ENCODE data around the gene L1CAM.

Gene L1CAM

DNA sequence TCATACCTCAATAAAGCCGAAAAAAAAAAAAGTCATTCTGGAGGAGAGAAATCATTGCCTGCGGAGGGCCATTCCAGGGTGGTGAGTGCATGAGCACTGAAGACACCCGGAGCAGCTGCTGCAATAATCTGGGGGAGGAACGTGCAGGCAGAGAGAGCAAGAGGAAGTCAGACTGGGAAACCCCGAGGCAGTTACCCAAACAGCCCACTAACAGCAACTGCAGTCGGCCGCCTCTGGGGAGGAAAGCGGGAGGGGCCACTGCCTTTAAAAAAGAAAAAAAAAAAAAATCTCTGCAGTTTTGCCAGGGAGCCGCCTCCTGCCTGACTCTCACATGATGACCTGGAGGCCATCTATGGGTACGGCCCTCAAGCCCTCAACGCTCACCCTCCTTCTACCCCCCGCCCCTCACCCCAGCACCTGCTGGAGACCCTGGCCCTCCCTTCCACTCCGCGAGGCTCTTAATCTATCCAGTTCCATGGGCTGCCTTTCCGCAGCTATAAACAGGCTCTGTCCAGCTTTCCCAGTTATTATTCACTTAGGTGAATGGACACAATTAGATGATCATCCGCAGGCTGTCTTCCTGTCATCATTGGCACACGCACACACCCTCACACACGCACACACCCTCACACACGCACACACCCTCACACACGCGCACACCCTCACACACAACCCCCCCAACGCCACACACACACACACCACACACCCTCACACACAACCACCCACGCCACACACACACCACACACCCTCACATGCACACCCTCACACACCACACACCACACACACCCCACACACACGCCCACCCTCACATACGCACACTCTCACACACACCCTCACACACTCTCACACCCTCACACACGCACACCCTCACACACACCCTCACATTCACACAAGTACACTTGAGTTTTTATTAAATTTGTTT lies 15.1 kb upstream of the L1CAM start:
- Mint-ChIP-seq H3K27me3 (no peaks in the 10 kb centered on the region), H3K4me3 (peak overlapping the region; percentile 52), H3K36me3 (ENCODE audit: low read depth) (no peaks in the 10 kb centered on the region), H3K27ac (peak overlapping the region; percentile 63), H3K9me3 (no peaks in the 10 kb centered on the region), H3K4me1 (ENCODE audit: low read depth) (peaks cover 33% of the 10 kb centered on the region)

DNA sequence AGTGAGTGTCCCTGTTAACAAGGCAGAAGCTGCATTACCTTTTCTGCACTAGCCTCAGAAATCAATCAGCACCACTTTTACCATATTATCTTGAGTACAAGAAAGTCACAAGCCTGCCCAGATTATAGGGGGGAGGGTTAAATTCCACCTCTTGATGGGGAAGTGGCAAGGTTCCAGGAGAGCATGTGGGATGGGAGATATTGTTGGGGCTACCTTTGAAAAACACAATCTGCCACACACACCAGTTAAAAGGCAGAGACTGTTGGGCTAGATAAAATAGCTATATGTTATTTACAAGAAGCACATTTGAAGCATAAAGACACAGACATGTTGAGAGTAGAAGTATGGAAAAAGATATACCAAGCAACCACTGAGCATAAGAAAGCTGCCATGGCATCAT lies 11.9 kb upstream of the L1CAM start:
- Mint-ChIP-seq H3K27ac (no peak overlapping the region), H3K9me3 (no peaks in the 10 kb centered on the region), H3K36me3 (ENCODE audit: low read depth) (no peaks in the 10 kb centered on the region), H3K27me3 (no peaks in the 10 kb centered on the region), H3K4me3 (no peak overlapping the region), H3K4me1 (ENCODE audit: low read depth) (peaks cover 17% of the 10 kb centered on the region)

DNA sequence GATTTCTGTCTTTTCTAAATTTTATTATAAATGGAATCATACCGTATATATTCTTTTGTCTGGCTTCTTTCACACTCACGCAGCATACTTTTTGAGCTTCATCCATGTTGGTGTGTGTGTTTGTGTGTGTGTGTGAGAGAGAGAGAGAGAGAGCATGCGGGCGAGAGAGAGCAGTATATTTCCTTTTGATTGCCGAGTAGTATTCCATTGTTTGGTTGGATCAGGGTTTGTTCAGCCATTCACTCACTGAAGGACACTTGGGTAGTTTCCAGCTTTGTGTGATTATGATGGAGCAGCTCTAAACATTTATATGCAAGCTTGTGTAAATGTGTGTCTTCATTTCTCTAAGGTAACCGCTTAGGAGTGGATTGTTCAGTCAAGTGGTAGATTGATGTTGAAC lies 3.1 kb upstream of the L1CAM start:
- no peaks in the 10 kb centered on the region for H3K36me3 Mint-ChIP-seq (ENCODE audit: low read depth)
- no peak overlapping the region for H3K27ac Mint-ChIP-seq

DNA sequence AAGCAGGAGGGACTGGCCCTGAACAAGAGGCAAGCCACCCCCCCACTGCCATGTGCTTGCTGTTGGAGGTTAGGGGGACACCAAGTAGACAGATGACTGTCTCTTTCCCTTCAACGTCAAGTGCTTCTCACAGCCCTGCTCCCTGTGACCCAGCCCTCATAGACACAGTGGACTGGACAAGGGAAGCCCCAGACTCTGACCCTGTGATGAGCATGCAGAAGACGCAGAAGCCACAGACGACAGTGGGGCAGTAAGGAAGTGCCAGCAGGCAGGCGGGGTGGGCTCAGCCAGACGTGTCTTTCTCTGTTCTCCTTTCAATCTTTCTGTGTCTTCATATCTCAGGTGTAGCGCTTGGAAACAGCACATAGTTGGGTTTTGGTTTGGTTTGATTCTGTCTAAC lies 2.4 kb upstream of the L1CAM start:
- Mint-ChIP-seq H3K4me3 (no peak overlapping the region), H3K27me3 (peaks cover 16% of the 10 kb centered on the region), H3K36me3 (ENCODE audit: low read depth) (no peaks in the 10 kb centered on the region), H3K4me1 (ENCODE audit: low read depth) (peaks cover 5% of the 10 kb centered on the region), H3K9me3 (no peaks in the 10 kb centered on the region), H3K27ac (no peak overlapping the region)

More for the DNA sequence above, 3.1 kb upstream of the L1CAM start:
- Mint-ChIP-seq H3K4me1 (ENCODE audit: low read depth) (peaks cover 5% of the 10 kb centered on the region), H3K9me3 (no peaks in the 10 kb centered on the region), H3K27me3 (peaks cover 16% of the 10 kb centered on the region), H3K4me3 (no peak overlapping the region)

DNA sequence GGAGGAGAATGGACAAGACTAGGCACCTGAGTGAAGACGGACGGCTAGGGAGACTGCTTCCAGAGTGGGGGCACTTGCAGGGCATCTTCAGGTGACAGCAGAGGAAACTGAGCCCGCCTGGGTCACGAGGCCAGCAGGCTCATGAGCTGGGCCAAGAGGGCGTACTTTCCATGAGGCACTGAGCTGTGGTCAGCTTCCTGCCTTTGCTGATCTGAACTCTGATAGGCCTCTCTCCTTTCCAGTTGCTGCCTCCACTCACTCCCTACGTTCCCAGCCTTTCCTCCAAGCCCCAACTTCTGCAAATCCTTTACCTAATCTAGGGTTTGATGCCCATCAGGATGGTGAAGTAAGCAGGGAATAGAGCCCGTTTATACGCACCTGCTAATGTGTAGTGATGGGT lies 1.4 kb upstream of the L1CAM start:
- no peaks in the 10 kb centered on the region for H3K36me3 Mint-ChIP-seq (ENCODE audit: low read depth)

DNA sequence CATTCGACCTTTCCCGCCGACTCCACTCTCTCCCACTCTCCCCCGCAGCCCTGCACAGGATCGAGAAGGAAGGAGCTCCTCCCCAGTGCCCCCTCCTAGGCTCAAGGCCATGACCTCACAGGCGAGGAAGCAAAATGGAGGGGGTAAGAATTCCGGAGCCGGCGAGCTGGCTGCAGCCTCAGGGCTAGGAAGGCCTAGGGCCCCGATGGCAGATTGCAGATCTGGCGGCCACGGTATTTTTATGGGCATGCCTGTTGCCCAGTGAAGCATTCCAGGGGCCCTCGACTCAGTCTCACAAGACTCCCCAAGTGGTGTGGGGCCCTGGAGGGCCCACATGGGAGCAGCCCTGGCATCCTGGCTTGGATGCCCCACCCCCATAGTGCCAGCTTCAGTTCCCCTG lies 942 bp upstream of the L1CAM start:
- H3K36me3 Mint-ChIP-seq (ENCODE audit: low read depth): no peaks in the 10 kb centered on the region
- H3K4me3 Mint-ChIP-seq: no peak overlapping the region
- H3K4me1 Mint-ChIP-seq (ENCODE audit: low read depth): peaks cover 5% of the 10 kb centered on the region
- H3K27ac Mint-ChIP-seq: no peak overlapping the region
- H3K9me3 Mint-ChIP-seq: no peaks in the 10 kb centered on the region
- H3K27me3 Mint-ChIP-seq: peaks cover 19% of the 10 kb centered on the region

More for the DNA sequence above, 1.4 kb upstream of the L1CAM start:
- no peaks in the 10 kb centered on the region for H3K9me3 Mint-ChIP-seq
- no peak overlapping the region for H3K4me3 Mint-ChIP-seq
- peaks cover 17% of the 10 kb centered on the region for H3K27me3 Mint-ChIP-seq
- no peak overlapping the region for H3K27ac Mint-ChIP-seq
- H3K4me1 Mint-ChIP-seq (ENCODE audit: low read depth): peaks cover 5% of the 10 kb centered on the region

DNA sequence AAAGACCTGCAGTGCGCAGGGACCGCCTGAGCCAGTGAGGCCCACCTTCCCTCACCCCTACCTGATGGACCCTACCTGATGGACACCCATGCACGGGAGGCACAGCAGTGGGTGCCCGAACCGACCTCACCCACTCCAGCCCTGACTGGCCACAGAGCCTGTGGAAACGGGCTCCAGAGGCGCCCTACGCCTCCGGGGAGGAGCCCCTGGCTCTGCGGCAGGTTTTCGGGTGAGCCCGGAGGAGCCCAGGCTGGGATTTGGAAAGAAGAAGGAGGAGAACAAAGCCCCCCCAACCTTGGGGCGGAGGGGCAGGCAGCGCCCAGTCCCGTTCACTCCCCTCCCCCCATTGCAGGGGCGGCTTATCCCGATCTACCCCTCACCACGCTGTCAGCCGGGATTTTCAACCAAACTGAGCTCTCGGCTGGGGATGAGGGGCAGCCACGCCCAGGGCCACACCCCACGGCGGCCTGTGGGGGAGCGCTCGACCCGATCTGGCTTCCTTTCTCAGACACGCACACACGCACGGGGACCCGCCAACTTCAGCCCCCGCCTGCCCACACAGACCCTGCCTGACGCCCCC lies 675 bp downstream of the L1CAM start:
- Mint-ChIP-seq H3K4me3 (peak overlapping the region; percentile 17), H3K4me1 (ENCODE audit: low read depth) (peaks cover 5% of the 10 kb centered on the region), H3K9me3 (no peaks in the 10 kb centered on the region), H3K36me3 (ENCODE audit: low read depth) (no peaks in the 10 kb centered on the region), H3K27me3 (peaks cover 19% of the 10 kb centered on the region), H3K27ac (no peak overlapping the region)

DNA sequence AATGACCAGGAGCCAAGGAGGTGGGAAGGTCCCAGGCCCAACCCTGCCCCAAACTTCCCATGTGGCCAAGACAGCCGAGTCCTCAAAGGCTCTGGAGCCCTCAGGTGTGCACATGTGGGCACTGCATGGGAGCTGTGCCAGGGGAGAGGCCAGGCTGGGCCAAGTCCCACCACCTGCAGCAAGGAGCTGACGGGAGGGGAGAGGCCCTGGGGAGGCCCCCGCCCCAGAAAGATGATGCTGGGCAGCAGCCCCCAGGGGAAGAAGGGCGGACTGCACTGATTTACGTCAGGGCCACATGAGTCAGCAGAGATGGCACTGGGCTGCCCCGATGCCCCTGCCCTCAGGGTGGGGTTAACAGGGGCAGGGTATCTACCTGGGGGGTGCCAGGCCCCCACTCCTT lies 1.4 kb downstream of the L1CAM start:
- Mint-ChIP-seq H3K4me3 (no peak overlapping the region), H3K36me3 (ENCODE audit: low read depth) (no peaks in the 10 kb centered on the region), H3K27ac (no peak overlapping the region), H3K9me3 (no peaks in the 10 kb centered on the region), H3K4me1 (ENCODE audit: low read depth) (peaks cover 5% of the 10 kb centered on the region), H3K27me3 (peaks cover 19% of the 10 kb centered on the region)

DNA sequence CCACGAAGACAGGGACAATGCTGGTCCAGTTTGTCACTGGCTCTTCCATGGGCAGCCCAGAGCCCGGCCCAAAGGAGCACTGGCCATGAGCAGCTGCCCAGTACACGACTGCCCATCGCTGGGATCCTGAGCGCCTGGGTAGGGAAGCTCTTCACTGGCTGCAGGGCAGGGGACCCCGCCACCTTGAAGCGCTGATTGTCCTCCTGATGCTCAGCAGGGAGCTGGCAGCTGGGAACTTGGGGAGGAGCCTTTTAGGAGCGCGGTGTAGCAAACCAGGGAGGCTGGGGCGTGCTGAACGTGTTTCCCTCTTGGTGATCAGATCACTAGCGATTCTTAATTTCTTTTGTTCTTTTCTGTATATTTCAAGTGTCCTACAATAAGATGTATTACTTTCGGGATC lies 1.8 kb downstream of the L1CAM start:
- Mint-ChIP-seq H3K4me1 (ENCODE audit: low read depth) (peaks cover 9% of the 10 kb centered on the region), H3K27me3 (peaks cover 21% of the 10 kb centered on the region), H3K36me3 (ENCODE audit: low read depth) (no peaks in the 10 kb centered on the region), H3K9me3 (no peaks in the 10 kb centered on the region), H3K27ac (no peak overlapping the region), H3K4me3 (no peak overlapping the region)

DNA sequence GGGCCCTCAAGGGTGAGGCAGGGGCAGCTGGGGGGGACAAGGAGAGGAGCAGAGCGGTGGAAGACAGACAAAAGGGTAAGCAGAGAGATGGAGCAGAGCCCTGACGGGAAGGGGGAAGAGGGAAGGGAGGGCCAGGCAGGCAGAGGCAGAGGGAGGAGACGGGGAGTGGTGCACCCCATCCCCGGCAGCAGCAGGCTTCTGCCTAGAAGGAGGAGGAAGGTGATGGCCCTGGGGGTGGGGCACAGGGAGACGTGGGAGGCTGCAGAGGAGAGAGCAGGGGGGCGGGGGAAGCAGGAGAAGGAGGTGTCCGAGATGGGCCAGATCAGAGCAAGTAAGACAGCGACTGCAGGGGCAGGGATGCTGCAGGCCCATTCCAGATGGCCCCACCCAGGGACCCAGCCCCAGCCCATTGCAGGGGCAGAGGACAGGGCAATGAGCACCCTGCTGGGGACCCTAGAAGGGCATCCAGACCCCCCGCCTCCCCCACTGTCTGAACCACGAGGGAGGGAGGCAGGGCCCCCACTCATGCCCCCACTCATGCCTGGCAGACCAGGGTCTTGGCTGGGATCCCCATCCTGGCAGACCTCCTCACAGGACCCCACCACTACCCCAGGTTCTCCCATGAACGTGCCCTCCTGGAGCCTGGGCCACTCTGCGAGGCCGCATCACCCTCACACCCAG lies 2.7 kb downstream of the L1CAM start:
- no peak overlapping the region for H3K4me3 Mint-ChIP-seq

DNA sequence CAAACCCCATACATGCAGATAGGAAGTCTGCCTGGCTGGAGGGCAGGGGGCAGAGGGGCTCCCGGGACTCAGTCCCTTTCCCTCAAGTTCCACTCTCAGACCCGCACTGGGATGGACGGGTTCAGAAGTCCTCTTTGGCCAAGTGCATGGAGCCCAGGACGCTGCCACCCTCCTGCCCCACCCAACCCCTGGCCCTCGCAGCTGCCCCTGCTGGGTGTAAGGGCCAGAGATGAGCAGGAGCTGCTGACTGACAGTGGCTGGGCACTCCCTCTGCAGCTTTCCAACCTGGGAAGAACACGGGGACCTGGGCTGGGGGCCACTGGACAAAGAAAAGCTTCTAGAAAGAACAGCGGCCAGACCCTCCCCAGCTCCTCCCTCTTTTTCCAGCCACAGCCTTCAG lies 3.4 kb downstream of the L1CAM start:
- H3K9me3 Mint-ChIP-seq: no peaks in the 10 kb centered on the region
- H3K27me3 Mint-ChIP-seq: peaks cover 22% of the 10 kb centered on the region
- H3K4me1 Mint-ChIP-seq (ENCODE audit: low read depth): peaks cover 20% of the 10 kb centered on the region
- no peaks in the 10 kb centered on the region for H3K36me3 Mint-ChIP-seq (ENCODE audit: low read depth)
- H3K4me3 Mint-ChIP-seq: no peak overlapping the region
- H3K27ac Mint-ChIP-seq: no peak overlapping the region

More for the DNA sequence above, 2.7 kb downstream of the L1CAM start:
- Mint-ChIP-seq H3K9me3 (no peaks in the 10 kb centered on the region), H3K27me3 (peaks cover 25% of the 10 kb centered on the region), H3K36me3 (ENCODE audit: low read depth) (no peaks in the 10 kb centered on the region), H3K4me1 (ENCODE audit: low read depth) (peaks cover 16% of the 10 kb centered on the region), H3K27ac (no peak overlapping the region)

DNA sequence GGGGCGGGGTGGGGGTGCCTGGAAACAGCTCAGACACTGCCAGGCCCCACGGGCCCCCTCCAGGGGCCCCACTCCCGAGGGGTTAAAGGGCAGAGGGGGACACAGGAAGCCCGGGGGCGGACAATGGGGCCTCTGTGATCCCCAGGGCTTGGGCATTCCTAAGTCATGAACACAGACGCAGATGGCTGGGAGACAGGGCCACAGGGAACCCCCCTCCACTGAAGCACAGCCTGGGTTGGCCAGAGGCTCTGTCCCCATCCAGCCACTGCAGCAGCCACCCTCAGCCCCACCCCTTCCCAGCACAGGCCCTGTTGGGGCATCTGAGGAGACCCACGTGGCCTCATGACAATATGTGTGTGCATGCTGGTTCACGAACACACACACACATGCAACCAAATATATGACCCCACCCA lies 3.9 kb downstream of the L1CAM start:
- Mint-ChIP-seq H3K4me1 (ENCODE audit: low read depth) (peaks cover 23% of the 10 kb centered on the region), H3K4me3 (no peak overlapping the region), H3K27ac (no peak overlapping the region), H3K27me3 (peaks cover 21% of the 10 kb centered on the region), H3K9me3 (no peaks in the 10 kb centered on the region), H3K36me3 (ENCODE audit: low read depth) (no peaks in the 10 kb centered on the region)

DNA sequence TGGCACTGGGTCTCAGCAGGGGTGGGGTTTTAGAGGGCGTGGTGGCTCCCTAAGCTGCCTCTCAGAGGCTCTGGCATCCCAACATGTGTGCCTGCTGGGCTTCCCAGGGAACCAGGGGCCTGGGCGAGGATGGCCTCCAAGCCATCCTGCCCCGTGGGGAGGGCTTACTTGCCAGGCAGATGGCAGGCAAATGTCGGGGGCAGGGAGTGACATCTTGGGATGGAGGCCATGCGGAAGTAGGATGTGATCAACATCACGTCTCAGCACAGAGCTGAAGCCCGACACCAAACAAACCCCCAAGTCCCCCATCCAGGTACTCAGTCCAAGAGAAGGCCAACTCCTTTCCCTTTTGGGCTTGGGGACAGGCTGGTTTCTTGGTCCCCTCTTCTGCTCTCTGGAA lies 4.7 kb downstream of the L1CAM start:
- H3K27me3 Mint-ChIP-seq: peaks cover 23% of the 10 kb centered on the region
- H3K9me3 Mint-ChIP-seq: no peaks in the 10 kb centered on the region
- H3K4me3 Mint-ChIP-seq: no peak overlapping the region
- no peak overlapping the region for H3K27ac Mint-ChIP-seq
- H3K4me1 Mint-ChIP-seq (ENCODE audit: low read depth): peaks cover 23% of the 10 kb centered on the region
- no peaks in the 10 kb centered on the region for H3K36me3 Mint-ChIP-seq (ENCODE audit: low read depth)

DNA sequence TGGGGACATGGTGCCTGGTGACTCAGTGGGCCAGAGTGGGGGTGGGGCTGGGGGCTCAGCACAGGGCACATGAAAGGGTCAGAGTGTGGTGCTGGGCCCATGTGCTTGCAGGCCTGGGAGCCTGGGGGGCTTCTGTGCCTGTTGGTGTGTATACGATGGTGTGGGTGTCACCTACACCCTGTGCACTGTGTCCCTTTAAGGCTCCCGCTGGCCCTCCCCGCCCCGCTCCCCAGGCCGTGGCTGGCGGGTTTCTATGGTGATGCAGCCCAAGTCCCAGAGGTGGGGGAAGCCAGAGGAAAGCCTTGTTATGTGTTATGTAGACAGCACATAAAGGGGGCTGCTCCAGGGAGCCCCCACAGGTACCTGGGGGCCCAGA lies 5.5 kb downstream of the L1CAM start:
- Mint-ChIP-seq H3K27me3 (peaks cover 26% of the 10 kb centered on the region), H3K4me1 (ENCODE audit: low read depth) (peaks cover 23% of the 10 kb centered on the region), H3K27ac (no peak overlapping the region), H3K4me3 (no peak overlapping the region), H3K36me3 (ENCODE audit: low read depth) (no peaks in the 10 kb centered on the region), H3K9me3 (no peaks in the 10 kb centered on the region)

DNA sequence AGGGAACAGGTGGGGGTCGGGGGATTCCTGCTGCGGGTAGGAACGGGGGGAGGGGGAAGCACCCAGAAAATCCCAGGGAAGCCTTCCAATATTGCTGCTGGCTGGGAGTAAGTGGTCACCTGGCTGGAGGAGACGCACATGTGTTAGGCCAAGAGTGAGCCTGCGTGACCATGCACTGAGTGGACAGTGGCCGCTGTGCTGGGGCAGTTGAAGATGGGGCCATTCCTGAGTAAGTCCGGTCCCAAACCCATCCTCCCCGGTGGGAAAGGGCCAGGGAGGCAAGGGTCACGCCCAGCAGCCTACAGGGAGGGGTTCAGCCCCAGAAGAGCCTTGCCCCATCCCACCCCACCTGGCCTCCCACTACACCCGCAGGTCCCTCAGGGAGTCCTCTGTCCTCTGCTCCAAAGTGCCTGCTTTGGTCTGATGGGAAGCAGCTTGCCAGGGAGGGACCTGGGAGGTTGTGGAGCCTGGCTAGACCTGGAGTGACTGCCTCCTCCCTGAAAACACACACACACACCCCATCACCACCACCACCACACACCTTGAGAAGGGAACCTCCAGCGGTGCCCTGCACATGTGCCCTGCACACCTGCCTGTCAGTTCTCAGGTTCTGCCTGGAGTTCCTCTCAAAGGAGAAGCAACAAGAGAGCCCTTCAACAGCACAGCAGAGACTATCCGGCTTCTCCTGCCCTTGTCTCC lies 6.1 kb downstream of the L1CAM start:
- no peak overlapping the region for H3K4me3 Mint-ChIP-seq
- H3K9me3 Mint-ChIP-seq: no peaks in the 10 kb centered on the region
- peaks cover 22% of the 10 kb centered on the region for H3K27me3 Mint-ChIP-seq
- H3K27ac Mint-ChIP-seq: no peak overlapping the region
- H3K36me3 Mint-ChIP-seq (ENCODE audit: low read depth): no peaks in the 10 kb centered on the region
- peaks cover 19% of the 10 kb centered on the region for H3K4me1 Mint-ChIP-seq (ENCODE audit: low read depth)

Data from stimulated activated naive CD8-positive, alpha-beta T cell treated with anti-CD3 and anti-CD28 coated beads, Interleukin-15, Interleukin-2, amounts not matched to agents 100 ng/mL and 50 ng/mL, for 24 hours (primary cell).